GM12892 (cell line): Measurements from ENCODE around the gene OR10A4.

Experiments used
- POLR2A ChIP-seq: IDR thresholded peaks from 2 replicates; pipeline ENCODE4 v1.6.1; 2011; ENCODE audit warnings: low read depth, low read length, control low read depth
- POLR2AphosphoS5 ChIP-seq: IDR thresholded peaks from 2 replicates; pipeline ENCODE4 v1.6.1; 2011; ENCODE audit warnings: low read depth, low read length, control low read depth

GRCh38 chr11:6900327-6900999, 24.0 kb downstream of the OR10A4 start:
- TF ChIP-seq POLR2AphosphoS5 (no peak), POLR2A (no peak)
